ENCODE data around the gene COL2A1.

DNA sequence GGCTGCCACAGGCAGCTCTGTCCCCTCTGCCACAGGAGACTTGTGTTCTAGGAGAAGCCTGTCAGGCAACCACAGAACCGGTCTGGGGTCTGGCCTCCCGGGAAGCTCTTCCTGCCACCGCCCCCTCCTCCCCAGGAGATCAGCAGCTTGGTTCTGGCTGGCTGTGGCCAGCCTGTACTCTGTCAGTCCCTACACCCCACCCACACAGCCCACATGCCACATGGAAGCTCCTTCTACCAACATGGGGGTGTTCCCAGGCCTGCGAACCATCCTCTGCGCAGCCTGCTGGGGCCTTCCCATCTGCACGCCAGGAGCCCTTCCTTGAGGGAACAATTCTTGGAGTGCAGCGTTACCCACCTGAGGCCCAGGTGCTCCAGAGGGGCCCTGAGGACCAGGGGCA, 24.1 kb downstream of the COL2A1 start:
- TF ChIP-seq, protein P1, sequence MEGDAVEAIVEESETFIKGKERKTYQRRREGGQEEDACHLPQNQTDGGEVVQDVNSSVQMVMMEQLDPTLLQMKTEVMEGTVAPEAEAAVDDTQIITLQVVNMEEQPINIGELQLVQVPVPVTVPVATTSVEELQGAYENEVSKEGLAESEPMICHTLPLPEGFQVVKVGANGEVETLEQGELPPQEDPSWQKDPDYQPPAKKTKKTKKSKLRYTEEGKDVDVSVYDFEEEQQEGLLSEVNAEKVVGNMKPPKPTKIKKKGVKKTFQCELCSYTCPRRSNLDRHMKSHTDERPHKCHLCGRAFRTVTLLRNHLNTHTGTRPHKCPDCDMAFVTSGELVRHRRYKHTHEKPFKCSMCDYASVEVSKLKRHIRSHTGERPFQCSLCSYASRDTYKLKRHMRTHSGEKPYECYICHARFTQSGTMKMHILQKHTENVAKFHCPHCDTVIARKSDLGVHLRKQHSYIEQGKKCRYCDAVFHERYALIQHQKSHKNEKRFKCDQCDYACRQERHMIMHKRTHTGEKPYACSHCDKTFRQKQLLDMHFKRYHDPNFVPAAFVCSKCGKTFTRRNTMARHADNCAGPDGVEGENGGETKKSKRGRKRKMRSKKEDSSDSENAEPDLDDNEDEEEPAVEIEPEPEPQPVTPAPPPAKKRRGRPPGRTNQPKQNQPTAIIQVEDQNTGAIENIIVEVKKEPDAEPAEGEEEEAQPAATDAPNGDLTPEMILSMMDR (IDR thresholded peaks at IDR 0.05; ENCODE audit: low read depth, low read length), result no peak
- TF ChIP-seq EZH2phosphoT487 (IDR thresholded peaks at IDR 0.05; ENCODE audit: low read depth), result no peak
